Measurements from ENCODE around the gene CD53. TPM values are rescaled to one million over a fixed set of nuclear protein-coding genes. Genes with fewer than 3 reads are reported as not detected.

The CD53 gene
- total RNA-seq, 4 donors from 2014 or later = 2.2 to 7.5 (median 6.0) TPM

GRCh38 chr1:110880708-110881374 lies 7.9 kb downstream of the CD53 start:
- Histone ChIP-seq H3K27ac (no peak overlapping the region), H3K9me3 (no peaks in the 10 kb centered on the region), H3K27me3 (no peaks in the 10 kb centered on the region), H3K36me3 (no peaks in the 10 kb centered on the region), H3K4me1 (no peaks in the 10 kb centered on the region), H3K4me3 (no peak overlapping the region)
- intact Hi-C loops (cut with DNase I; ENCODE audit: low total_unique reads) (no loop called here), in situ Hi-C loops (cut with MboI; ENCODE audit: low sequenced_read_pairs in 4 of 4) (no loop called here)
- TF ChIP-seq, protein P1, sequence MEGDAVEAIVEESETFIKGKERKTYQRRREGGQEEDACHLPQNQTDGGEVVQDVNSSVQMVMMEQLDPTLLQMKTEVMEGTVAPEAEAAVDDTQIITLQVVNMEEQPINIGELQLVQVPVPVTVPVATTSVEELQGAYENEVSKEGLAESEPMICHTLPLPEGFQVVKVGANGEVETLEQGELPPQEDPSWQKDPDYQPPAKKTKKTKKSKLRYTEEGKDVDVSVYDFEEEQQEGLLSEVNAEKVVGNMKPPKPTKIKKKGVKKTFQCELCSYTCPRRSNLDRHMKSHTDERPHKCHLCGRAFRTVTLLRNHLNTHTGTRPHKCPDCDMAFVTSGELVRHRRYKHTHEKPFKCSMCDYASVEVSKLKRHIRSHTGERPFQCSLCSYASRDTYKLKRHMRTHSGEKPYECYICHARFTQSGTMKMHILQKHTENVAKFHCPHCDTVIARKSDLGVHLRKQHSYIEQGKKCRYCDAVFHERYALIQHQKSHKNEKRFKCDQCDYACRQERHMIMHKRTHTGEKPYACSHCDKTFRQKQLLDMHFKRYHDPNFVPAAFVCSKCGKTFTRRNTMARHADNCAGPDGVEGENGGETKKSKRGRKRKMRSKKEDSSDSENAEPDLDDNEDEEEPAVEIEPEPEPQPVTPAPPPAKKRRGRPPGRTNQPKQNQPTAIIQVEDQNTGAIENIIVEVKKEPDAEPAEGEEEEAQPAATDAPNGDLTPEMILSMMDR (IDR thresholded peaks at IDR 0.05 in 4 of 5, conservative IDR thresholded peaks at IDR 0.05 in 1 of 5) = no peak
- TF ChIP-seq POLR2A (IDR thresholded peaks at IDR 0.05) = no peak
- DNase-seq (no peak), ATAC-seq (no peak)

- Histone ChIP-seq H3K36me3 (no peaks in the 10 kb centered on the region), H3K9me3 (no peaks in the 10 kb centered on the region), H3K4me3 (no peak overlapping the region), H3K27me3 (no peaks in the 10 kb centered on the region), H3K4me1 (no peaks in the 10 kb centered on the region), H3K27ac (no peak overlapping the region)
- ATAC-seq = no peak
- in situ Hi-C loops (cut with MboI; ENCODE audit: low sequenced_read_pairs in 4 of 4) (no loop called here), intact Hi-C loops (cut with DNase I; ENCODE audit: low total_unique reads) (no loop called here)
- TF ChIP-seq POLR2A (IDR thresholded peaks at IDR 0.05) = no peak
- TF ChIP-seq, protein P1 (IDR thresholded peaks at IDR 0.05 in 4 of 5, conservative IDR thresholded peaks at IDR 0.05 in 1 of 5) = no peak
- DNase-seq = no peak
These were observed 15.1 kb downstream of the CD53 start for GRCh38 chr1:110888049-110888448.

DNA sequence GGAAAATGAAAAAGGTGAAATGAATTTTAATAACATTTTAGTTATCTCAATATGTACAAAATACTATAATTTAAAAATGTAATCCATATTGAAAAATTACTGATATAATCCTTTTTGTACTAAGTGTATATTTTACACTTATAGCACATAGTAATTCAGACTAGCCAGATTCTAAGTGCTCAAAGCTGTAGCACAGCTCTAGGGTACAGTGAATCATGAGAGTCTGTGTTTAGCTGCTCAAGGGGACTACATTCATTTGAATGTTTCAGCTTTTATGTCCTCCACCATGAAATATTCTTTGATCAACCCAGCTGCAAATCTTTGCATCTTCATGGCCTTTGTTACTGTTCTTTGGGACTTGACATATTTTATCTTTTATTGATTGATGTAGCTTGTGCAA lies 15.7 kb downstream of the CD53 start:
- H3K27ac ChIP-seq = no peak overlapping the region

GRCh38 chr1:110890474-110891196 lies 17.7 kb downstream of the CD53 start:
- no peak overlapping the region for H3K27ac ChIP-seq
- ATAC-seq (no peak), DNase-seq (no peak)
- H3K4me3 ChIP-seq = no peak overlapping the region
- H3K9me3 ChIP-seq = no peaks in the 10 kb centered on the region
- no peaks in the 10 kb centered on the region for H3K36me3 ChIP-seq
- H3K4me1 ChIP-seq = no peaks in the 10 kb centered on the region
- in situ Hi-C loops (cut with MboI; ENCODE audit: low sequenced_read_pairs in 4 of 4) (no loop called here), intact Hi-C loops (cut with DNase I; ENCODE audit: low total_unique reads) (no loop called here)
- TF ChIP-seq, protein P1 (IDR thresholded peaks at IDR 0.05 in 4 of 5, conservative IDR thresholded peaks at IDR 0.05 in 1 of 5) = no peak
- no peak for TF ChIP-seq POLR2A (IDR thresholded peaks at IDR 0.05)
- no peaks in the 10 kb centered on the region for H3K27me3 ChIP-seq

More for the DNA sequence above, 15.7 kb downstream of the CD53 start:
- ATAC-seq = no peak
- H3K4me1 ChIP-seq = no peaks in the 10 kb centered on the region
- H3K4me3 ChIP-seq = no peak overlapping the region
- H3K9me3 ChIP-seq = no peaks in the 10 kb centered on the region
- TF ChIP-seq, protein P1 (IDR thresholded peaks at IDR 0.05 in 4 of 5, conservative IDR thresholded peaks at IDR 0.05 in 1 of 5) = no peak
- TF ChIP-seq POLR2A (IDR thresholded peaks at IDR 0.05) = no peak
- DNase-seq = no peak
- intact Hi-C loops (cut with DNase I; ENCODE audit: low total_unique reads) = no loop called here
- no peaks in the 10 kb centered on the region for H3K36me3 ChIP-seq
- in situ Hi-C loops (cut with MboI; ENCODE audit: low sequenced_read_pairs in 4 of 4) = no loop called here
- H3K27me3 ChIP-seq = no peaks in the 10 kb centered on the region

Data from gastrocnemius medialis (tissue), 4 donors.